Activated T-cell treated with anti-CD3 and anti-CD28 coated beads for 1 hour (primary cell): ENCODE data around the gene IL20.

Experiments used
- DNase-seq: peaks from one replicate; pipeline ENCODE4 v3.0.0-alpha.2; 2020; ENCODE audit warnings: low read depth

Gene IL20

DNA sequence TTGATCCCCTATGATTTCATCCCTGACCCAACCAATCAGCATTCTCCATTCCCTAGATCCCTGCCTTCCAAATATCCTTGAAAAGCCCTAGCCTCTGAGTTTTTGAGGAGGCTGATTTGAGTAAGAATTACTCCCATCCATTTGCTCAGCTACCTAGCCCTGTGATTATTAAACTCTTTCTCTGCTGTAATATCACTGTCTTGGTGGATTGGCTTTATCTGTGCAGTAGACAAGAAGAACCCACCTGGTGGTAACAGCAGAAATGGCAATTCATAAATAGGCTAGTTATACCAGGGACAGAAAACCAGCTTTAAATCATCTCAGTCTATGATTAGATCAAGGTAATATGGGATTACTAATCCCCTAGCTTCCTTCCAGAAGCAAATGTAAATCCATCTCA is 13.0 kb downstream of the IL20 start:
- no peak for DNase-seq

DNA sequence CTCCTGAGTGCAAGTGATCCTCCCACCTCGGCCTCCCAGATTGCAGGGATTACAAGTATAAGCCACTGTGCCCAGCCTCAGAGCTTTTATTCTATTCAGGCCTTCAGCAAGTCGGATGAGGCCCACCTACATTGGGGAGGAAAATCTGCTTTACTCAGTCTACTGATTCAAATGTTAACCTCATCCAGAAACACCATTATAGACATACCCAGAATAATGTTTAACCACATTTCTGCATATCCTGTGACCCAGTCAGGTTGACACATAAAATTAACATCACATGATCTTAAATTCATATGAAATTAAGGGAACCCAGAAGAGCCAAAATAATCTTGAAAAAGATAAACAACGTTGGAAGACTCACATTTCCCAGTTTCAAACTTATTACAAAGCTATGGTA is 14.9 kb downstream of the IL20 start:
- DNase-seq = no peak

DNA sequence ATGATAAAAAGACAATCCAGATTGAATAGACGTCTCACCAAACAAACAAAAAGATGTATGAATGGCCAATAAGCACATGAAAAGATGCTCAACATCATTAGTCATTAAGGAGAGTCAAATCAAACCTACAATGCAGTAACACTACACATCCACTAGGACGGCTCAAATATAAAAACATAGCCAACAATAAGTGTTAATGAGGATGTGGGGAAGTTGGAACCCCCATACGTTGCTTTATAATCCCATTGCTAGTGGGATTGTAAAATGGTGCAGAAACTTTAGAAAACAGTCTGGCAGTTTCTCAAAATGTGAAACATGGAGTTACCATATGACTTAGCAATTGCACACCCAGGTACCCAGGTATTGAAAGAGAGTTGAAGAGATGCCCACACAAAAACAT is 17.1 kb downstream of the IL20 start:
- DNase-seq = no peak

DNA sequence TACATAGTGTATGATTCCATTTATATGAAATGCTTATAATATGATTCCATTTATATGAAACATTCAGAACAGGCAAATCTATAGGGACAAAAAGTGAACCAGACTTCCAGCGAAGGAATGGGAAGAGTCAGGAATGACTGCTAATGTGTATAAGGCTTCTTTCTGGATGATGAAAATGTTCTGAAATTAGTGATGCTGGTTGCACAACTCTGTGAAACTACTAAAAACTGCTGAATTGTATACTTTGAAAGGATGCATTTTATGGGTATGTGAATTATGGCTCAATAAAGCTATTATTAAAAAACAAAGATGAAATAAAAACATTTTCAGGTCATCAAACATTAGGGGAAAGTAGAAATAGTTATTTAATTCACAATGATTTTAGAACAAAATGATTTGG is 17.7 kb downstream of the IL20 start:
- DNase-seq = no peak

DNA sequence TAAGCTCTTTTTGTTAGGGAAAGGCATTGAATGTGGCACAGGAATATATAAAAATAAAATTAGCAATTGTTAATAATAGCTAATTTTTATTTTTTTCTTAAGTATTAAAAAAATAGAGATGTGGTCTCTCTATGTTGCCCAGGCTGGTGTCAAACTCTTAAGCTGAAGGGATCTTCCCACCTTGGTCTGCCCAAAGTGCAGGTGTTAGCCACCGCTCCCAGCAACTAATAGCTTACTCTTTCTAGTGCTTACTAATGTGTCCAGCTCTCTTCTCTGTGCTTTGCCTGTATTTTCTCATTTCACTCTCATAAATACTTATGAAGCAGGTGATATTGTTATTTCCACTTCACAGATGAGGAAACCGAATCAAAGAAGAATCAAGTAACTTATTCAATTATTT is 18.5 kb downstream of the IL20 start:
- no peak for DNase-seq

DNA sequence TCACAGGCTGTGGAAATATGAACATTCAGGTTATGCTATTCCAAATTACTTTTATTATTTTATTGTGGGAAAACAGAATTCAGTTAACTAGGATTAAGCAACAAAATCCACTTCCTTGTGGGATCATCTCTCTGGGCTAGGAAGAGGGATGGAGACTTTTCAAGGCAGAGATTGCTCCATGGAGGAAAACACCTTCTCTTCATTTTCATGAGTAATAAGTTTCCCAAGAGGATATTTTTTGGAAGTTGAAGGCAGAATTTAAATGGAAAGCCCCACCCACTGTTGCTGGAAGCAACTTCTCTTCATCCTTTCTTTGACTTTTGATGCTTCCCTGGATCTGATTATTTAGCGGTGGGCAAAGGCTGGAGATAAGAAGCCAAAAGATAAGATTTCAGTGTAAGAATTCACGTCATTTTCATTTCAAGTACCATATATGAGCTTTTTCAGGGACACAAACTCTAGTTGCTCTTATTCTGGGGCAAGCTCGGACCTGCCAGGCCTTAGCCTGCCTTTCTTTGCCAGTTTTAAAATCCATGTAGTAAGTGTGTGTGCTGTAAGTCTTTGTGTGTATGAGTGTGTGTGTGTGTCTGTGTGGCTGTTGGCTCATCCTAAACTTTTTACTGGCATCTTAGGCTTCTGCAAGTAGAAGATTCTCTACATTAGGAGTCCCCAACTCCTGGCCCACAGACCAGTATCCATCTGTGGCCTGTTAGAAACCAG is 20.1 kb downstream of the IL20 start:
- DNase-seq = no peak

DNA sequence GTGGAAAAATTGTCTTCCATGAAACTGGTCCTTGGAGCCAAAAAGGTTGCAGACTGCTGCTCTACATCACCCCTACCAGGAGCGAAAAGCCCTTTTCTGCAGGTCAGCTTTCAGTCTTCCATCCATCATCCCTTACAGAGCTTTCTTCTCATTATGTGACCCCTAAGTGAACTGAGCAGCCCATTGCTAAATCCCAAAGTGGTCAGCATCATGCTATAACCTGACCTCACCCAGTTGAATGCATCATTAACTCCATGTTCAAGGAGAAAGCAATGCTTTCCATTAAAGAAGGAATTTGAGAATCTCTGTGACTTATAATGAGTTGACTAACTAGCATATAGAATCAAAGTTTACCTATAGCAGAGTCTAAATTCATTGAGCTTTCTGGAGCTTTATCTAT is 21.4 kb downstream of the IL20 start:
- no peak for DNase-seq

DNA sequence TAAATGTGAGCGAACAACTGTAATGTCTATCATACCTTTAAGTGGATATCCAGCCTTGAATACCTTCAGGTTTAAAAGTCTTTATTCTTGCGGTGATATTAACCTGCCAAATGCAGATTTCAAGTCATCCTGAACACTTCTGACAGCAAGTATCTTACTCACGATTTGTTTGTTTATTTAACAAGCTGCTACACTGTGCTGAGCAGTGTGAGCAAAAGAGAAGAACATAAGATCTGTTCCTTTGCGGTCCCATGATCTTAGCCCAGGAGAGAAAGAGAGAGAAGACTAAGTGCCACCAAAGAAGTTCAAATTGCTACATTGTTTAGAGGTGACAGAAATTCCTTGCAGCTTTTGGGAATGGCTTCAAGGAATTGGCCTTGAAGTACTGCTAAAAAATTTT is 22.3 kb downstream of the IL20 start:
- DNase-seq = no peak

DNA sequence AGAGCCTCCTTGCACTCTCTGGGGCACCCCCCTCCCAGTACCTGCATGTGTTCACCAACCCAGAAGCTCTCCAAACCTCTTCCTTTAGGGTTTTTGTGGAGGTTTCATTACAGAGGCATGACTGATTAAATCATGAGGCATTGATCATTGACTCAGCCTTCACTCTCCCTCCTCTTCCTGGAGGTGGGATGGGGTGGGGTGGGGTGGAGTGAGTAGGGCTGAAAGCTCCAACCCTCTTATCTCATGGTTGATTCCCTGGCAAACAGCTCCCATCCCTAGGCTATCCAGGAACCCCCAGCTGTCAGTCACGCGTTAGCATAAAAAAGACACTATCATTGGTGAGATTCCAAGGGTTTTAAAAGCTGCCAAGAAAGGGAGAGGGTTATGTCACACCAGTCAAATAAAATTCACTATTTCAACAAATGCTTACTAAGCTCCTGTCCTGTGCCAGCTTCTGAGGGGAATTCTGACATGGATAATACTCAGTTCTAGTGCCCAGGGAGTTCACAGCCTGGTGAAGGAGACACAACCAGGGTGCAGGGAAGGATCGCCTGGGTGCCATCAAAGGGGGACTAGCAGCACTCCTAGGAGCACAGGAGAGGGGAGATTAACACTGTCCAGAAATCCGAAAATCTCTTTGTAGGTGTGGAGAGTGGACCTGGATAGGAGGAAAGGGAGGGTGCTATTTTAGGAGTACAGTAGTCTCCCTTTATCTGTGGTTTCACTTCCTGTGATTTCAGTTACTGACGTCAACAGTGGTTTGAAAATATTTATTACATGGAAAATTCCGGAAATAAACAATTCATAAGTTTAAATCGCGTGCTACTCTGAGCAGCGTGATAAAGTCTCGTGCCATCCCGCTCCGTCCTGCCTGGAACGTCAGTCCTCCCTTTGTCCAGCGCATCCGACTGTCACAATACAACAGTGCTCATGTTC is 25.0 kb downstream of the IL20 start:
- no peak for DNase-seq

DNA sequence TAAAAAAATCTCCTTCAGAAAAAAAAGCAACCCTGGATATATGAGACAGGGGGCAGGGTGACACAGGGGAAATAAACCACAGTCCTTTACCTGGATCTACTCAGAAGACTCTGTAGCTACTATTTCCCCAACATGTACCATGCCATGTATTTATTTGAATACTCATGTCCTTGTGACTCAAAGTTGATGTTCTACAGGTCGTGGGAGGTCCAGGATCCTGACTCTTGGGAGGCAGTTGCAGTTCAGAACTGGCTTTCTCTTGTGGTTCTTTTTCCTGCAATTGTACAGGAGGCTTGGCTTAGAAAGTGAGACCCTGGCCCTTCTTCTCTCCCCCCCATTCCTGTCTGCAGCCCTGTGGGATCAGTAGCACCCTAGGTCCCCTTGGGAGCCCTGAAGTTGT is 26.0 kb downstream of the IL20 start:
- DNase-seq = no peak

DNA sequence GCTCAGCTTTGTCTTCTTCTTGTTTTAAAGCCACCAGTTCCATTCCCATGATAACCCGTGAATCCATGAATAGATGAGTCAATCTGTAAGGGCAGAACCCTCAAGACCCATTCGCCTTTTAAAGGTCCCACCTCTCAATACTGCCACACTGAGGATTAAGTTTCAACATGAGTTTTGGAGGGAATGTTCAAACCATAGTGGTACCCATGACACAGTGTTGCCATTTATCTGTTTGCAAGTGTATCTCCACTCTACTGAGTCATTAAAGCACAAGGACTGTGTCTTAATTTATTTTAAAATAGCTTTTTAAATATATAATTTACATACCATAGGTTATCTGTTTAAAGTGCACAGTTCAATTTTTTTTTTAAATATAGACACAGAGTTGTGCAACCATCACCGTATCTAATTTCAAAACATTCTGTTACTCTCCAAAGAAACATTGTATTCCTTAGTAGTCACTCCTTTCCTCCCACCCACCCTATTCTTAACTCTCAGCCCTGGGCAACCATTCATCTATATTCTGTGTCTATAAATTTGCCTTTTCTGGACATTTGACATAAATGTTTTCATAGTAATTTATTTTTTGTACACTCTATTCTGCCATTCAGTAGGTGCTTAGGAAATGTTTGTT is 27.0 kb downstream of the IL20 start:
- DNase-seq = no peak

DNA sequence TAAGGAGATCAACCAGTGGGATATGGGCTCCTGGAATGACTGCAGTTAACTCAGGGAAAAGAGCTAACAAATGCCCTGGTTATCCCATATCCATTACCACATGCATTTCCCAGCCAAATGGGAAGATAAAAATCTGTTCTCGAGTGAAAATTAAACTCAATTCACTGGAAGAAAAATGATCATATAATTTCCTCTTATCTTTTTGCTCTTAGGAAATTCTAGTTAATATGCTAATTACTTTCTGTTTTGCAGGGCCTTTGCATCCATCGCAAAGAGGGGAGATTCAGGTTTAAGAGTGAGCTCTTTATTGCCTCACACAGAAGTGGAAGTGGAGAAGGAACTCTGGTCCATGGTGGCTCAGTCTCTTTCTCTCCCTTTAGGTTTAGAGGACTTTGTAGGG is 28.0 kb downstream of the IL20 start:
- no peak for DNase-seq

DNA sequence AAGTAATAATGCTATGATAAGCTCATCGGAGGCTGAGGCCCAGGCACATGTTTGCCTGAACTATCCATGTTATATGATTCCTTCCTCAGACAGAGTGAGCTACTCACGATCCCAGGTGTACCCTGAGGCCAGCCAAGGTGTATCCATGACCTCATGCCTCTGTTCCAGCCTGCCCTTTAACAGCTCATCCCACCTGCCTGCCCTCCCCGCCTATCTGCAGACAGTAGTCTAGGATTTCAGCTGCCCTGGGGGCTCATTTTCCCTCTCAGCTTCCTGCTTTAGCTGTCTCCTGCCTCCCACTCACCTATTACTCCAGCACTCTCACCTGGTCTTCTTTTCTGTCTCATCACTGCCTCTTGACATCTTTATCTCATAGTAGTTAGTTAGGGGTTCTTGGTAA is 29.9 kb downstream of the IL20 start:
- no peak for DNase-seq

DNA sequence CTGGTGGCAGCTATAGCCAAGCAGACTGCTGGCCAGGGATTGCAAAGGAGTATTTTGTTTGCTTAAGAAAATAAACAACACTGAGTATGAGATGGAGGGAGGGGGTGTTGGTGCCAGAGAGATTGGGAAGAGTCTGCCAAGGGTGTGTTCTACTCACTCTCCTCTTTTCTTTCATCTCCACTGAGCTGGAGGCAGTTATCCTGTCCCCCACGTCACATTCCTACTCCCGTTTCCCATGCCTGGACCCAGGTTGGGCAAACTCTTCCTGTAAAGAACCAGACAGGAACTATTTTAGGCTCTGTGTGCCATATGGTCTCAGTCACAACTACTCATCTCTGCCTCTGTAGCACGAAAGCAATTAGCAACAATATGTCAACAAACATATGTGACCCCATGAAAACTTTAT is 30.4 kb downstream of the IL20 start:
- no peak for DNase-seq

DNA sequence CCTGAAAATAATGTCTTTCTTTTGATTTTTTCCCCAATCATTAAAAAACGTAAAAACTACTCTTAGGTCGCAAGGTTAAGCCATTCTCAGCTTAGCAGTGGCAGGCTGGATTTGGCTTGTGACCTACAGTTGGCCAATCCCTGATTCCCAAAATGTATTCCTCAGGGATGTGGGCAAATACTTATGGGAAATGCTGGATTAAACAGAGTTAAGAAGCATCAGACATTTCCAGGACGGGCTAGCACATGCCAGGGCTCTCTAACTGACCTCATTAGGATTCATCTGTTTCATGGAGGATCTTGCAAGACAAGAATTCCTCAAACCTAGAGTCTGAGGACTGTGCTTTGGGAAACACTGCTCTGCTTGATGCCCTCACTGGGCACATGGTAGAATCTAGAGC is 30.8 kb downstream of the IL20 start:
- no peak for DNase-seq

DNA sequence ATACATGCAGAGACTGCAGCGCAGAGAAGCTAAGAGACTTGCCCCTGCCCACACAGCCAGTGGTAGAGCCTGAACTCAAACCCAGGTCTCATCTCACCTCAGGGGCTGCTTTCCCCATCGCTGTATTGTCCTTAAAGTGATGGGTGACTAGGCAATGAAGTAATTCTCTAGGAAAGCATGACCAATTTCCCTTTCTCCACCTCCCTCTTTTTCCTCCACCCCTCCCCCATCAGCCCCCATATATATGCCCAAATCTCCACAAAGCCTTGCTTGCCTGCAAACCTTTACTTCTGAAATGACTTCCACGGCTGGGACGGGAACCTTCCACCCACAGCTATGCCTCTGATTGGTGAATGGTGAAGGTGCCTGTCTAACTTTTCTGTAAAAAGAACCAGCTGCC is 31.8 kb downstream of the IL20 start, which contains the start of gene IL24:
IL24 (plus strand) TSS at position 269 of the 400 bp plus-strand sequence. CDS start 390 bp downstream, outside the sequence.
- no peak for DNase-seq

DNA sequence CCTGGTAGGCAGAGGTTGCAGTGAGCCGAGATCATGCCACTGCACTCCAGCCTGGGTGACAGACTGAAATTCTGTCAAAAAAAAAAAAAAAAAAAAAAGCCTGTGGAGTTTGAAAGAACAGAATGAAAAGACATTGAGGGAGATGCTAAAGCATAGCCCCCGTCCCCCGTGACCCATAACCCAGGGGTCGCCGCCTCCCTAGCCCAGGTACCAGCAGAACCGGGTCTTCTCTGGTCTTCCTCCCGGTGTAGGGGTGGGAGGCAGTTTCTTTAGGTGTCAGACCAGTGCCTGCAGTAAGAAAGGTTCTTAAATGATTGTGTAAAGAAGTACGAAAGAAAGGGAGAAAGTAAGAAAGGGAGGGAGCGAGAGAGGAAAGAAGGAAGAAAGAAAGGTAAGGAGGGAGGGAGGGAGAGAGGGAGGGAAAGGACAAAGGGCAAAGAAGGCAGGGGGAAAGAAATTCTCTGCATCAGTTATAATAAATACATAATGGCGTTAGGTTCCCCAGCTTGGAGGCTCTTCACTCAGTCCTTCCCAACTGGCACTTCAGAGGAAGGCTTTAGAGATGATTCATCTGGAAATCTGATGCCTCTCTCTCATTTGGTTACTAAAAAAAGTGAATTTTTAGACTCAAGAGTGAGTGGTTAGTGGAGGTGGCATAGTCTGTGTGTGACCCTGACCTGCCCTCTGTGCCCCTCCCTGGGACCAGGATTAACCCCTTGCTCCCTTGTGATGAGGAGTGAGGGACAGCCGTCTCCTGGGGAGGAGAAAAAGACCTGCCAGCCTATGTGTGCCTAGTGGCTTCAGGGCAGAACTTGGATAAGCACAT is 32.9 kb downstream of the IL20 start:
- no peak for DNase-seq

DNA sequence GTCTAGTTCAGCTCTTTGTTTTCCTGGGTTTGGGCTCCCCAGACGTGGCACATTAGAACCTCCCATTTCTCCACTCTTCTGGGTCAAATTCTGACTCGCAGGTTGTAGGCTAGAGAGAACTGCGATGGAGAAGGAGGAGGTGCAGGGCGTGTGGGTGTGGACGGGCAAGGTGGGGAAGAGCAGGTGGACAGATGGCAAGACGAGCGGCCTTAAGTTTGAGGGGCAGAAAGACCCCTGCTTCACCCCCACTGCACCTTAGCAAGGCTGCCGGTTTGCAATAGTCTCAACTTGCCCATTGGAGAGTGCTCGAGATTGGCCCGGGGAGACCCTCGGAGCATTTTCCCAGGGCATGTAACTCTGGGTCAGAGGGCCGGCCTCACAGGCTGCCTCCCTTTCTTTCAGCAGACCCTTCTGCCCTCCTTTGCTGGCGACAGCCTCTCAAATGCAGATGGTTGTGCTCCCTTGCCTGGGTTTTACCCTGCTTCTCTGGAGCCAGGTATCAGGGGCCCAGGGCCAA is 33.5 kb downstream of the IL20 start:
- DNase-seq = no peak

DNA sequence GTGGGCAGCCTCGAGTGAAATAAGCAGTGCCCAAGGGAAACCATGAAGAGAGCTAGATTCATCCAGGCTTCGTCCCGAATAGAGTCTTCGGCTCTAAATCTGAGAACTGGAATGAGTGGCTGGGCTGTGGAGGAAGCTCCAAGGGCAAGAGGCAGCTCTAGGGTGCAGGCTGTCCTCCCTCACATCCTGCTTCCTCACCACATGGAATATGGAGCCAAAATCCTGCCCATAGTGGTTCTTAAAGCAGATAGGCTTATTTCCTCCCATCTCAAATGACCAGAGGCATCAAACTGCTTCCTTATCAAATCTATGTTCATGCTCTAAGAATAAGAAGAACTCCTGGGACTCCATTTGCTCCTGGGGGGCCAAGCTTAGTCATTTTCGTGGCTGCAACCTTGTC is 34.3 kb downstream of the IL20 start:
- DNase-seq = no peak

DNA sequence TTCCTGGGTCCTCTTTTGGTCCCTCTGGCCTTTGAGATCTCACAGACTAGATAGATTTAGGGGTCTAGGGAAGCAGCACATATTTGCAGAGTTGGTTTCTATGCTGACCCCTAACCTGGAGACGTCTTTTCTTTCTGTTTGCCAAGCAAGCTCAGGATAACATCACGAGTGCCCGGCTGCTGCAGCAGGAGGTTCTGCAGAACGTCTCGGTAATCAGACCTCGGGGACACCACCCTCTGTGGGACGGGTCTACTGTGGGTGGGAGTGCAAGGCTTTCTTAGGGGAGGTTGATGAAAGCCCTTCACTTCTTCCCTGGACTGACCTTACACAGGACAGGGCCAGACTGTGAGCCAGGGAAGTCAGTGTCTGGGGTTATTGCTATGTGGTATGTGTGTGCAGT is 34.7 kb downstream of the IL20 start:
- no peak for DNase-seq

DNA sequence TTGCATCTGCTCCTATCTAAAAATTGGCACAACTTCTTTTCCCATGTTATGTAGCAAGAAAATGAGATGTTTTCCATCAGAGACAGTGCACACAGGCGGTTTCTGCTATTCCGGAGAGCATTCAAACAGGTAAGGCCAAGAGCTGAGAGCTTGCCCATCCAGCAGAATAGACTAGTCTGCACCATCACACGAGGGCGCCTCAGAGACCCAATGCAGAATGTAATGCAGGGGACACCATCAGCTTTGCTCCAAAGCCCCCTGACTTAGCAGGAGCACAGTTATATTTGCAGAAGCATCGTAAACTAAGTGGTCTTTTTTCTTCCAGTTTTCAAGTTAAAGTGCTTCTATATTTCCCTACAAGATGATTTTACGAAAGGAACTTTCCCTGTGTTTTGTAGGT is 36.5 kb downstream of the IL20 start:
- DNase-seq = no peak

DNA sequence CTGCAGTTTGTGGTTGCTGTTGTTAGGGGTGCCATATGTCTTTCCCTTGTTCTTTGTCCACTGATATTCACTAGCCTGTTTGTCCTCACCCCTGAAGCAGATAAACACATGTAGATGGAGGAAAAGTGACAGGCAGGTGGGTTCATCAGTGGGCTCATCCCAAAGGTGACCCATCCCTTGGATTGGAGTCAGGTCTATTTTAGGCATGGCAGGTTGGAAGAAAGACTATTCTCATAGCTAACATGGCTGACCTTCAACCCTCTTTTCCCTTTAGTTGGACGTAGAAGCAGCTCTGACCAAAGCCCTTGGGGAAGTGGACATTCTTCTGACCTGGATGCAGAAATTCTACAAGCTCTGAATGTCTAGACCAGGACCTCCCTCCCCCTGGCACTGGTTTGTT is 37.3 kb downstream of the IL20 start:
- no peak for DNase-seq
